Uterus (tissue), 4 donors: ENCODE data around the gene TMEM131. TPM values are rescaled to one million over a fixed set of nuclear protein-coding genes. Genes with fewer than 3 reads are reported as not detected.

Experiments
- DNase-seq, 2 donors: peaks; one replicate each; pipeline ENCODE4 v3.0.0-alpha.2; 2019 to 2020
- H3K27ac ChIP-seq, 2 donors: fragments of 200-600 bp; sonication (generic); 1 replicate in 1 of 2; 2 replicates in 1 of 2; pipeline ENCODE4 v1.5.1; 2016 to 2018
- H3K27me3 ChIP-seq, 2 donors: fragments of 200-600 bp; sonication (generic); one replicate each; pipeline ENCODE4 v1.5.1; 2018 to 2019; ENCODE audit warnings: control low read depth in 1 of 2
- H3K36me3 ChIP-seq, 2 donors: fragments of 200-600 bp; sonication (generic); one replicate each; pipeline ENCODE4 v1.5.1; 2019; ENCODE audit warnings: control low read depth in 1 of 2
- H3K4me1 ChIP-seq, 2 donors: fragments of 200-600 bp; sonication (generic); one replicate each; pipeline ENCODE4 v1.5.1; 2018 to 2019; ENCODE audit warnings: control low read depth in 1 of 2
- H3K4me3 ChIP-seq, 2 donors: fragments of 200-600 bp; sonication (generic); 1 replicate in 1 of 2; 2 replicates in 1 of 2; pipeline ENCODE4 v1.5.1; 2018 to 2019; ENCODE audit warnings: mild to moderate bottlenecking in 1 of 2
- H3K9me3 ChIP-seq, 2 donors: fragments of 200-600 bp; sonication (generic); one replicate each; pipeline ENCODE4 v1.5.1; 2019; ENCODE audit warnings: control low read depth in 1 of 2
- POLR2A ChIP-seq, 2 donors: fragments of 450-650 bp; IDR thresholded peaks; one replicate each; pipeline ENCODE4 v1.6.1; 2016; ENCODE audit warnings: antibody characterized with exemption in 2 of 2, mild to moderate bottlenecking in 1 of 2, moderate library complexity in 1 of 2
- intact Hi-C: fragments of 100-400 bp; cut with DNase I; formaldehyde crosslinking; loops from one replicate; pipeline ENCODE4 v1.15.1; 2023; ENCODE audit warnings: low total_unique reads
- total RNA-seq, 4 donors: library from RNA; depleted of rRNA in 3 of 4; stranded (reverse); fragments of >200 nt in 3 of 4; gene quantifications; one replicate each; pipeline versions ENCODE4 v1.1.0 to v1.2.4, GENCODE V29; 2014 to 2023
- TF ChIP-seq, protein P1 (sequence below), 4 experiments: fragments of 200-600 bp in 2 of 4; fragments of 450-650 bp in 2 of 4; sonication (generic) in 2 of 4; IDR thresholded peaks; one replicate each; pipeline ENCODE4 v1.5.1; 2016 to 2019; ENCODE audit warnings: antibody characterized with exemption in 4 of 4, mild to moderate bottlenecking in 2 of 4, moderate library complexity in 1 of 4
- donor health status: DM: yes; HTN: yes; CAD: no.

TMEM131 gene
- total RNA-seq, 4 donors from 2014 or later = 14.1 to 62.4 (median 35.4) TPM

DNA sequence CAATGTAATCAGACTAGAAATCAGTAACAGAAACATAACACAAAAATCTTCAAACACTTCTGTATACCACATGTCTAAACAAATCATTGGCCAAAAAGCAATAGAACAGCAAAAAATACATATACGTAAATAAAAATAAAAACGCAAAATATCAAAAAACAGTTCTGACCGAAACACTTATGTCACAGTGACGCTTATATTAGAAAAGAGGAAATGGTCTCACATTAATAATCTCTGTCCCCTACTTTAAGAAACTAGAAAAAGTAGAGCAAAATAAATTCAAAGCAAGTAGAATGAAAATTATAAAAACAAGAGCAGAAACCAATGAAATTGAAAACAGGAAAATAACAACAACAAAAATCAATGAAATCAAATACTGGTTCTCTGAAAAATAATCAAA lies 41.9 kb downstream of the TMEM131 start:
- H3K4me3 ChIP-seq = no peak overlapping the region
- H3K4me1 ChIP-seq = peaks cover 0 to 7% of the 10 kb centered on the region in 2 donors
- H3K9me3 ChIP-seq = no peaks in the 10 kb centered on the region
- H3K36me3 ChIP-seq = no peaks in the 10 kb centered on the region
- DNase-seq = no peak
- intact Hi-C loops = no loop called here
- no peak for TF ChIP-seq POLR2A (IDR thresholded peaks at IDR 0.05)
- TF ChIP-seq, protein P1, sequence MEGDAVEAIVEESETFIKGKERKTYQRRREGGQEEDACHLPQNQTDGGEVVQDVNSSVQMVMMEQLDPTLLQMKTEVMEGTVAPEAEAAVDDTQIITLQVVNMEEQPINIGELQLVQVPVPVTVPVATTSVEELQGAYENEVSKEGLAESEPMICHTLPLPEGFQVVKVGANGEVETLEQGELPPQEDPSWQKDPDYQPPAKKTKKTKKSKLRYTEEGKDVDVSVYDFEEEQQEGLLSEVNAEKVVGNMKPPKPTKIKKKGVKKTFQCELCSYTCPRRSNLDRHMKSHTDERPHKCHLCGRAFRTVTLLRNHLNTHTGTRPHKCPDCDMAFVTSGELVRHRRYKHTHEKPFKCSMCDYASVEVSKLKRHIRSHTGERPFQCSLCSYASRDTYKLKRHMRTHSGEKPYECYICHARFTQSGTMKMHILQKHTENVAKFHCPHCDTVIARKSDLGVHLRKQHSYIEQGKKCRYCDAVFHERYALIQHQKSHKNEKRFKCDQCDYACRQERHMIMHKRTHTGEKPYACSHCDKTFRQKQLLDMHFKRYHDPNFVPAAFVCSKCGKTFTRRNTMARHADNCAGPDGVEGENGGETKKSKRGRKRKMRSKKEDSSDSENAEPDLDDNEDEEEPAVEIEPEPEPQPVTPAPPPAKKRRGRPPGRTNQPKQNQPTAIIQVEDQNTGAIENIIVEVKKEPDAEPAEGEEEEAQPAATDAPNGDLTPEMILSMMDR (IDR thresholded peaks at IDR 0.05) = no peak
- H3K27ac ChIP-seq = no peak overlapping the region
- H3K27me3 ChIP-seq = no peaks in the 10 kb centered on the region

DNA sequence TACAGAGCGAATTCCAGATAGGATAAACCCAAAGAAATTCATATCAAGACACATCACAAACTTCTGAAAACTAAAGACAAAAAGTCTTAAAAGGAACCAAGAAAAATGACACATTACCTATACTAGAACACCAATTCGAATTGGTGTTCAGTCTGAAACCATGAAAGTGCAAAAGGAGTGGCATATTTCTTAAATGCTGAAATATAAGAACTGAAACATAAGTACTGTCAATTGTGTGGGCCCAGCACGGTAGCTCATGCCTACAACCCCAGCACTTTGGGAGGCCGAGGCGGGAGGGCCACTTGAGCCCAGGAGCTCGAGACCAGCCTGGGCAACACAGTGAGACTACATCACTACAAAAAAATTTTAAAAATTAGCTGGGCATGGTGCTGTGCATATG lies 43.4 kb downstream of the TMEM131 start:
- no peak overlapping the region for H3K27ac ChIP-seq
- no peaks in the 10 kb centered on the region for H3K27me3 ChIP-seq
- H3K9me3 ChIP-seq = no peaks in the 10 kb centered on the region
- no peak overlapping the region for H3K4me3 ChIP-seq
- intact Hi-C loops = no loop called here
- H3K36me3 ChIP-seq = no peaks in the 10 kb centered on the region
- TF ChIP-seq, protein P1 (IDR thresholded peaks at IDR 0.05) = no peak
- no peak for TF ChIP-seq POLR2A (IDR thresholded peaks at IDR 0.05)
- H3K4me1 ChIP-seq = peaks cover 0 to 7% of the 10 kb centered on the region in 2 donors
- DNase-seq = no peak

DNA sequence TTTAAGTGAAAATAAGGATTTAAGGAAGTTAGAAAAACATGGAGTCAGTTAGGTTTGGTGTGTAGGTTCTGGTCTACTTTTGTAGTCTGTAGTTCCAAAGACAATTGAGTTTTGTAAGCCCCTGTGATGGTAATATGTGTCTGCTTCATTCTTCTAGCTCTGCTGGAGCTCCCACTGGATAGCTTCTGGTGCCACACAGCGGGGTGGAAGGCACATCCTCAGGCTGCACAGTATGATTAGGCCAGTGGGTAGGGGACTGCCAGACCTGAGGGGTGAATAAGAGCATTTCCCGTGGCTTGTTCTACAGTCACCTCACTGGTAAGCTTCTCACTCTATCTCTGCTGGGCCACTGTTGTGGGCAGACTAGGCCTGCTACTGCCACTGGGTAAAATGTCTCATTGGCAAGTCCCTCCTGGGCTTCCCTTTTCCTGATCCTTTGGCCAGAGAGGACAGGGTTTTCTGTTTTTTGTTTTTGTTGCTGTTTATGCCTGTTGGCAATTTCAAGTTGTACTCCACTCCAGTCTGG lies 44.5 kb downstream of the TMEM131 start:
- DNase-seq = no peak
- Histone ChIP-seq H3K4me3 (no peak overlapping the region), H3K9me3 (no peaks in the 10 kb centered on the region), H3K36me3 (no peaks in the 10 kb centered on the region), H3K4me1 (peaks cover 0 to 7% of the 10 kb centered on the region in 2 donors), H3K27me3 (no peaks in the 10 kb centered on the region), H3K27ac (no peak overlapping the region)
- intact Hi-C loops = no loop called here
- no peak for TF ChIP-seq POLR2A (IDR thresholded peaks at IDR 0.05)
- TF ChIP-seq, protein P1 (IDR thresholded peaks at IDR 0.05) = no peak

DNA sequence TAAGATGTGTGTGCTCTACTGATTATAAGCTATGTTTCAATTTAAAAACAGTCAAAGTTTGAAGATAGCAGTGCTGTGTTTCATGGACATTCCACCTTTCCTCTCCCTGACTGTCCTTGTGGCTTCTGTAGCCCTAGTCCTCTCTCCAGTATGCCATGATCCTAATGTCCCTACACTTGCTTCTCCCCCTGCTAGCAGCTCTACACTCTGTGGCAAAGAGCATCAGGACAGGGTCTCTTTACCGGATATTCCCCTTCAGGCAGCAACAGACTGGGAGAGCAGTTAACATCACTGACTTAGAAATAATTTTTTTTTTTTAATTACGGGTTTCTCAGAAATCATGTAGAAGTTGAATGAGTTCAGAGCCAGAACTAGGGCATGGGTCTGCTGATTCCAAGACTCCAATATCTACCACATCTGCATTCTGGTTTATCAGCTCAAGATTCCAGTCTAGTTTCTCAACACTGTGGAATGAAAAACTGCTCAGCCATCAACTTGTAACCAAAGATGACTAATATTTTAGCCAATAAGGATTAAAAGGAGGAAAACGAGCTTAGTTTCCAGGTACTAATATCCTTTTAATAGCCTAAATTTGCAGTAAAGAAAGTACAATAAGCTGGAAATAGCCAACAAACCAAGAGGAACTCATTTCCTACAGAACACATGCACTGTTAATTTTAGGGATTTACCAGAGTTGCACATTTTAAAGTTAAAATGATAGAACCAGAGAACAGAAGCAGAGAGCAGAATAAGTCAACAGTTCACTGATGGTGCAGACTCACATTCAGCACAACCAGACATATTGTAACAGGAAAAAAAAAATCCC lies 45.2 kb downstream of the TMEM131 start:
- no peaks in the 10 kb centered on the region for H3K36me3 ChIP-seq
- H3K9me3 ChIP-seq = no peaks in the 10 kb centered on the region
- intact Hi-C loops = no loop called here
- H3K27me3 ChIP-seq = no peaks in the 10 kb centered on the region
- no peak overlapping the region for H3K4me3 ChIP-seq
- TF ChIP-seq, protein P1 (IDR thresholded peaks at IDR 0.05) = no peak
- no peak for TF ChIP-seq POLR2A (IDR thresholded peaks at IDR 0.05)
- H3K27ac ChIP-seq = no peak overlapping the region
- DNase-seq = no peak
- peaks cover 0 to 7% of the 10 kb centered on the region in 2 donors for H3K4me1 ChIP-seq

DNA sequence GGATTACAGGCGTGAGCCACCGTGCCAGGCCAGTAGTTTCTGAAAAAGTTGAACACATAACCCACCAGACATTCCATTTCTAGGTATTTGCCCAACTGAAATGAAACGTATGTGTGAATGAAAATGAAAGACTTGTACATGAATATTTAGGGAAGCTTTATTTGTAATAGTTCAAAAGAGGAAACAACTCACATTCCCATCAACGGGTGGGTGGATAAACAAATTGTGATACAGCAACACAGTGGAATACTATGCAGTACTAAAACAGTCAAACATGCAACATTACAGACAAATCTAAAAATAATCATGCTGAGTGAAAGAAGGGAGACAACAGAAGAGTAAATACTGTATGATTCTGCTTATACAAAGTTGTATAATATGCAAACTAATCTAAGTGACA lies 46.8 kb downstream of the TMEM131 start:
- TF ChIP-seq, protein P1 (IDR thresholded peaks at IDR 0.05) = no peak
- no peak for TF ChIP-seq POLR2A (IDR thresholded peaks at IDR 0.05)
- DNase-seq = no peak
- intact Hi-C loops = no loop called here
- Histone ChIP-seq H3K36me3 (no peaks in the 10 kb centered on the region), H3K27me3 (no peaks in the 10 kb centered on the region), H3K4me1 (peaks cover 0 to 7% of the 10 kb centered on the region in 2 donors), H3K9me3 (no peaks in the 10 kb centered on the region), H3K4me3 (no peak overlapping the region), H3K27ac (no peak overlapping the region)
